ENCODE results near the gene CDH2. TPM values are rescaled to one million over a fixed set of nuclear protein-coding genes. Genes with fewer than 3 reads are reported as not detected.
A peak's percentile ranks its signal among the peaks of the same experiment; 100 is the strongest.

Gene CDH2
- total RNA-seq, 1 donor from 2014 or later, result 370 TPM

- Histone ChIP-seq H3K4me3 (no peak overlapping the region), H3K27ac (replicated peaks) (peak overlapping the region; percentile 78), H3K27me3 (ENCODE audit: low read depth) (no peaks in the 10 kb centered on the region), H3K9me3 (replicated peaks) (no peaks in the 10 kb centered on the region), H3K36me3 (no peaks in the 10 kb centered on the region), H3K4me1 (peaks cover 97% of the 10 kb centered on the region)
- no peak for TF ChIP-seq CTCF (IDR thresholded peaks at IDR 0.05; ENCODE audit: borderline replicate concordance)
- no peak for DNase-seq
- intact Hi-C loops (cut with micrococcal nuclease), result no loop called here
These were observed 26.0 kb downstream of the CDH2 start for GRCh38 chr18:28150925-28151324.

- intact Hi-C loops (cut with micrococcal nuclease), result no loop called here
- Histone ChIP-seq H3K36me3 (no peaks in the 10 kb centered on the region), H3K27me3 (ENCODE audit: low read depth) (no peaks in the 10 kb centered on the region), H3K4me3 (no peak overlapping the region), H3K4me1 (peaks cover 94% of the 10 kb centered on the region), H3K27ac (replicated peaks) (peak overlapping the region; percentile 78), H3K9me3 (replicated peaks) (no peaks in the 10 kb centered on the region)
- peak; percentile 37 for DNase-seq
- no peak for TF ChIP-seq CTCF (IDR thresholded peaks at IDR 0.05; ENCODE audit: borderline replicate concordance)
These were observed 27.0 kb downstream of the CDH2 start for GRCh38 chr18:28149810-28150420.

- peak overlapping the region; percentile 3 for H3K4me3 ChIP-seq
- H3K36me3 ChIP-seq, result no peaks in the 10 kb centered on the region
- H3K4me1 ChIP-seq, result peaks cover 81% of the 10 kb centered on the region
- intact Hi-C loops (cut with micrococcal nuclease), result no loop called here
- DNase-seq, result no peak
- TF ChIP-seq CTCF (IDR thresholded peaks at IDR 0.05; ENCODE audit: borderline replicate concordance), result no peak
- H3K27me3 ChIP-seq (ENCODE audit: low read depth), result no peaks in the 10 kb centered on the region
- H3K9me3 ChIP-seq (replicated peaks), result no peaks in the 10 kb centered on the region
- peak overlapping the region; percentile 39 for H3K27ac ChIP-seq (replicated peaks)
These were observed 29.2 kb downstream of the CDH2 start for GRCh38 chr18:28147674-28148171.

- Histone ChIP-seq H3K27me3 (ENCODE audit: low read depth) (no peaks in the 10 kb centered on the region), H3K4me3 (no peak overlapping the region), H3K27ac (replicated peaks) (no peak overlapping the region), H3K4me1 (peaks cover 70% of the 10 kb centered on the region), H3K9me3 (replicated peaks) (no peaks in the 10 kb centered on the region), H3K36me3 (no peaks in the 10 kb centered on the region)
- no peak for TF ChIP-seq CTCF (IDR thresholded peaks at IDR 0.05; ENCODE audit: borderline replicate concordance)
- DNase-seq, result no peak
- intact Hi-C loops (cut with micrococcal nuclease), result no loop called here
These were observed 33.2 kb downstream of the CDH2 start for GRCh38 chr18:28143725-28144124.

- H3K27ac ChIP-seq (replicated peaks), result peak overlapping the region; percentile 20
- no peaks in the 10 kb centered on the region for H3K36me3 ChIP-seq
- no peak for TF ChIP-seq CTCF (IDR thresholded peaks at IDR 0.05; ENCODE audit: borderline replicate concordance)
- H3K27me3 ChIP-seq (ENCODE audit: low read depth), result no peaks in the 10 kb centered on the region
- intact Hi-C loops (cut with micrococcal nuclease), result no loop called here
- H3K4me1 ChIP-seq, result peaks cover 59% of the 10 kb centered on the region
- no peak overlapping the region for H3K4me3 ChIP-seq
- H3K9me3 ChIP-seq (replicated peaks), result no peaks in the 10 kb centered on the region
- no peak for DNase-seq
These were observed 38.1 kb downstream of the CDH2 start for GRCh38 chr18:28138816-28139215.
